DND-41 (cell line): ENCODE results near the gene PTTG2.

Experiments
- ATAC-seq: fragments of 200-7000 bp; cut with Tn5 transposase; 3 replicates; pipeline ENCODE4 v1.9.1; 2021; ENCODE audit warnings: low read depth; ENCODE audit not compliant: insufficient read depth
- DNase-seq: peaks from one replicate; pipeline ENCODE4 v3.0.0-alpha.2; 2020
- H2AFZ ChIP-seq: 2 replicates; pipeline ENCODE4 v1.6.0; 2012; ENCODE audit warnings: low read depth, low read length
- H3K27ac ChIP-seq: 2 replicates; pipeline ENCODE4 v1.5.1; 2012; ENCODE audit warnings: low read length, inconsistent platforms
- H3K27me3 ChIP-seq: fragments of 200-600 bp; sonication (generic); 2 replicates; pipeline ENCODE4 v1.6.0; 2012; ENCODE audit warnings: low read length, mild to moderate bottlenecking, inconsistent platforms; ENCODE audit not compliant: insufficient read depth, poor library complexity
- H3K36me3 ChIP-seq: 2 replicates; pipeline ENCODE4 v1.5.1; 2012; ENCODE audit warnings: low read length, inconsistent platforms; ENCODE audit not compliant: insufficient read depth
- H3K4me1 ChIP-seq: 2 replicates; pipeline ENCODE4 v1.5.1; 2012; ENCODE audit warnings: mild to moderate bottlenecking, low read length; ENCODE audit not compliant: insufficient read depth
- H3K4me2 ChIP-seq: 2 replicates; pipeline ENCODE4 v1.6.0; 2012; ENCODE audit warnings: mild to moderate bottlenecking, moderate library complexity, low read length, inconsistent platforms; ENCODE audit not compliant: insufficient read depth
- H3K4me3 ChIP-seq, 2 experiments: fragments of 200-600 bp in 1 of 2; shearing (Covaris generic) in 1 of 2; 2 replicates each; pipeline ENCODE4 v1.5.1; 2012 to 2016; ENCODE audit warnings: inconsistent platforms in 2 of 2, low read length in 2 of 2, mild to moderate bottlenecking in 2 of 2, low read depth in 1 of 2, moderate library complexity in 1 of 2
- H3K79me2 ChIP-seq: 2 replicates; pipeline ENCODE4 v1.6.0; 2012; ENCODE audit warnings: low read length, inconsistent platforms; ENCODE audit not compliant: insufficient read depth
- H3K9ac ChIP-seq: 2 replicates; pipeline ENCODE4 v1.6.0; 2012; ENCODE audit warnings: low read depth, mild to moderate bottlenecking, inconsistent platforms, low read length, moderate library complexity
- H3K9me3 ChIP-seq: 2 replicates; pipeline ENCODE4 v1.5.1; 2012; ENCODE audit warnings: low read length, moderate library complexity, mild to moderate bottlenecking, inconsistent platforms; ENCODE audit not compliant: insufficient read depth, severe bottlenecking
- H4K20me1 ChIP-seq: 2 replicates; pipeline ENCODE4 v1.6.0; 2012; ENCODE audit warnings: low read length; ENCODE audit not compliant: insufficient read depth
- EZH2 ChIP-seq: IDR thresholded peaks from 3 replicates; pipeline ENCODE4 v1.6.1; 2012; ENCODE audit warnings: borderline replicate concordance, low read depth, mild to moderate bottlenecking, moderate library complexity, low read length, inconsistent platforms; ENCODE audit not compliant: severe bottlenecking
- TF ChIP-seq, protein P1 (sequence below): IDR thresholded peaks from 2 replicates; pipeline ENCODE4 v1.5.1; 2012; ENCODE audit warnings: borderline replicate concordance, low read length, moderate library complexity, mild to moderate bottlenecking; ENCODE audit not compliant: poor library complexity, severe bottlenecking; ENCODE audit errors: extremely low read depth

Gene PTTG2

DNA sequence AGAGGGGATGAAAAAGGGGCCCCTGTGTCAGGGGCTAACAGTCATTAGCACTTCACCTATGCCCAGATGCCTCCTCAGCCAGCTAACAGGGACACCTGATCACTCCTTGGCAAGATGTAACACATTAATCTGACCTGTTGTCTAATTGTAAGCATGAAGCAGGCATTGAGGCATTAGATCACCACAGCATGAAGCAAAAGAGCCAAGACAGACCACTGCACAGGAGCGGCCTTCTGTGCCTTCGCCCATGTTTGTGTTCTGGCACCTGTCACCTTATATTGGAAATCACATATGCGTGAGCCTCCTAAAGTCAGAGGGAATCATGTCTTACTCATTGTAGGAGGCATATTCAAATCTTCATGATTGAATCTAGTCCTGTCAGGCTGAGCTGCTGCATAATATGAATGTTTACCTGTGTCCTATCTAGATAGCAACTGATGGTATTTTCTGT lies 48.4 kb downstream of the PTTG2 start:
- H3K36me3 ChIP-seq: no peaks in the 10 kb centered on the region
- H3K27ac ChIP-seq: no peak overlapping the region
- no peak overlapping the region for H3K9ac ChIP-seq
- H3K9me3 ChIP-seq: no peaks in the 10 kb centered on the region
- ATAC-seq (no peak), DNase-seq (no peak)
- no peak overlapping the region for H2AFZ ChIP-seq
- H3K27me3 ChIP-seq: no peaks in the 10 kb centered on the region
- H3K4me1 ChIP-seq: no peaks in the 10 kb centered on the region
- TF ChIP-seq EZH2: no peak
- TF ChIP-seq, protein P1, sequence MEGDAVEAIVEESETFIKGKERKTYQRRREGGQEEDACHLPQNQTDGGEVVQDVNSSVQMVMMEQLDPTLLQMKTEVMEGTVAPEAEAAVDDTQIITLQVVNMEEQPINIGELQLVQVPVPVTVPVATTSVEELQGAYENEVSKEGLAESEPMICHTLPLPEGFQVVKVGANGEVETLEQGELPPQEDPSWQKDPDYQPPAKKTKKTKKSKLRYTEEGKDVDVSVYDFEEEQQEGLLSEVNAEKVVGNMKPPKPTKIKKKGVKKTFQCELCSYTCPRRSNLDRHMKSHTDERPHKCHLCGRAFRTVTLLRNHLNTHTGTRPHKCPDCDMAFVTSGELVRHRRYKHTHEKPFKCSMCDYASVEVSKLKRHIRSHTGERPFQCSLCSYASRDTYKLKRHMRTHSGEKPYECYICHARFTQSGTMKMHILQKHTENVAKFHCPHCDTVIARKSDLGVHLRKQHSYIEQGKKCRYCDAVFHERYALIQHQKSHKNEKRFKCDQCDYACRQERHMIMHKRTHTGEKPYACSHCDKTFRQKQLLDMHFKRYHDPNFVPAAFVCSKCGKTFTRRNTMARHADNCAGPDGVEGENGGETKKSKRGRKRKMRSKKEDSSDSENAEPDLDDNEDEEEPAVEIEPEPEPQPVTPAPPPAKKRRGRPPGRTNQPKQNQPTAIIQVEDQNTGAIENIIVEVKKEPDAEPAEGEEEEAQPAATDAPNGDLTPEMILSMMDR: no peak
- peaks cover 48% of the 10 kb centered on the region for H3K79me2 ChIP-seq
- no peak overlapping the region for H3K4me3 ChIP-seq
- H4K20me1 ChIP-seq: peaks cover 27% of the 10 kb centered on the region
- no peak overlapping the region for H3K4me2 ChIP-seq

DNA sequence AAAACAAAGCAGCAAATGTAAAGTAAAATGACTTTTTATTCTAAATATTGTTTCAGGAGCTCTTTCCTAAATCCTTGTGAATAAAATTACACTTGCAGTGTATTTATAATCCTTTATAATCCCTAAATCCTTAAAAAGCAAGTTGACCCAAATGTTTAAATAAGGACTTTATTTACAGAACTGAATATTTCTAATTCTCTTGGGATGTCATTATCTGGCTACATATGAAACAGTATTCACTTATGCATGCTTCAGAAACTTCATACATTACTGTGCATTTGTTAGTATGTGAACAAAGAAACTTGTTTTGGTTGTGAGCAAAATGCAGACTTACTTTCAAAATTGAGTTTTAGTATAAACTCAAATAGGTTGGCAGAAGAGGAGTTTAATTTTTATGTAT lies 49.2 kb downstream of the PTTG2 start:
- ATAC-seq (no peak), DNase-seq (no peak)
- H2AFZ ChIP-seq: no peak overlapping the region
- H3K79me2 ChIP-seq: peaks cover 49% of the 10 kb centered on the region
- H3K27me3 ChIP-seq: no peaks in the 10 kb centered on the region
- H3K4me2 ChIP-seq: no peak overlapping the region
- peaks cover 29% of the 10 kb centered on the region for H4K20me1 ChIP-seq
- H3K27ac ChIP-seq: no peak overlapping the region
- no peaks in the 10 kb centered on the region for H3K9me3 ChIP-seq
- H3K9ac ChIP-seq: no peak overlapping the region
- H3K4me3 ChIP-seq: no peak overlapping the region
- no peaks in the 10 kb centered on the region for H3K4me1 ChIP-seq
- peaks cover 6% of the 10 kb centered on the region for H3K36me3 ChIP-seq
- no peak for TF ChIP-seq EZH2
- TF ChIP-seq, protein P1: no peak

DNA sequence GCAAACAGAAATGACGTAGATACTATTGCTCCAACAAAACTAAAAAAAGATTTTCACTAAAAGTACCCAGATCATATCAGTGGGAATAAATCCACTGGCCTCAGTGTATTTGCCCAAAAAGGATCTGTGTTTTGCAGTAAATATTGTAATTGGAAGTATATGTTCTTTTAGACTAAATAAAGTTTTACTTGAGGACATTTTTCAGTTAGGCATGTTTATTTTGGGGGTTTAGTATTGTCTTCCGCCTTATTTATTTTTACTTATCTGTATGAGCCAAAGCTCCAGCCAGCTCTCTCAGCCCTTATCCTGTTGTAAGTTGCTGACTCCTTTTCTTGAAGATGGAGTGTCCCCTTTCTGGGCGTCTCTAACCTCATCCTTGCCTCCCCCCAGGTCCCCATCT lies 49.8 kb downstream of the PTTG2 start:
- Histone ChIP-seq H3K27me3 (no peaks in the 10 kb centered on the region), H3K4me2 (no peak overlapping the region), H3K4me3 (no peak overlapping the region), H4K20me1 (peaks cover 29% of the 10 kb centered on the region), H3K79me2 (peaks cover 47% of the 10 kb centered on the region), H3K36me3 (peaks cover 11% of the 10 kb centered on the region), H3K9ac (no peak overlapping the region), H3K27ac (no peak overlapping the region), H2AFZ (no peak overlapping the region), H3K9me3 (no peaks in the 10 kb centered on the region), H3K4me1 (no peaks in the 10 kb centered on the region)
- ATAC-seq (no peak), DNase-seq (no peak)
- no peak for TF ChIP-seq EZH2
- TF ChIP-seq, protein P1: no peak
